IMR-90 (cell line): ENCODE measurements around the gene PRPF6. TPM values are rescaled to one million over a fixed set of nuclear protein-coding genes. Genes with fewer than 3 reads are reported as not detected.

Experiments
- ATAC-seq: fragments of 200-7000 bp; cut with Tn5 transposase; 2 replicates; pipeline ENCODE4 v1.9.1; 2020; ENCODE audit warnings: low read depth, mild to moderate bottlenecking, moderate library complexity
- BruUV-seq: library from RNA; stranded (reverse); fragments of 400-500 nt; replicated peaks from 2 replicates; lab custom pipeline; 2021; lab: Mats Ljungman, UMichigan
- CTCF ChIA-PET: fragments of 300-600 bp; formaldehyde crosslinking; extraction: SDS; loops from one replicate; lab custom pipeline; 2021; ENCODE audit warnings: antibody characterized with exemption; lab: Yijun Ruan, JAX
- POLR2A ChIA-PET: fragments of 300-600 bp; sonication (Branson Sonifier 250); formaldehyde crosslinking; loops from one replicate; lab custom pipeline; 2022; ENCODE audit warnings: antibody characterized with exemption; ENCODE audit not compliant: unreplicated experiment; lab: Charles Lee
- DNase-seq: peaks from one replicate; pipeline ENCODE4 v3.0.0; 2013
- H2AFZ ChIP-seq: replicated peaks from 2 replicates; pipeline ENCODE3; 2013; ENCODE audit warnings: low read length, mild to moderate bottlenecking; ENCODE audit not compliant: poor library complexity
- H2AK5ac ChIP-seq: 2 replicates; pipeline ENCODE4 v1.6.1; 2013; ENCODE audit warnings: low read depth, low read length, inconsistent platforms
- H2AK9ac ChIP-seq: replicated peaks from 2 replicates; pipeline ENCODE3; 2013; ENCODE audit warnings: mild to moderate bottlenecking, low read depth, low read length, moderate library complexity; ENCODE audit not compliant: poor library complexity
- H2BK120ac ChIP-seq: 2 replicates; pipeline ENCODE4 v1.6.1; 2013; ENCODE audit warnings: low read depth, low read length, inconsistent platforms
- H2BK15ac ChIP-seq: 3 replicates; pipeline ENCODE4 v1.6.1; 2013; ENCODE audit warnings: low read depth, low read length, inconsistent platforms
- H2BK20ac ChIP-seq: 2 replicates; pipeline ENCODE4 v1.6.1; 2013; ENCODE audit warnings: low read depth, mild to moderate bottlenecking, inconsistent platforms, low read length, moderate library complexity
- H2BK5ac ChIP-seq: 2 replicates; pipeline ENCODE4 v1.6.1; 2013; ENCODE audit warnings: mild to moderate bottlenecking, low read depth, low read length, inconsistent platforms; ENCODE audit not compliant: poor library complexity, severe bottlenecking
- H3K14ac ChIP-seq: replicated peaks from 2 replicates; pipeline ENCODE4 v1.6.1; 2013; ENCODE audit warnings: low read depth, low read length, inconsistent platforms
- H3K18ac ChIP-seq: 2 replicates; pipeline ENCODE4 v1.6.1; 2013; ENCODE audit warnings: low read depth, low read length, control low read depth
- H3K23ac ChIP-seq: 2 replicates; pipeline ENCODE4 v1.6.1; 2013; ENCODE audit warnings: low read depth, low read length, inconsistent platforms
- H3K27ac ChIP-seq: 2 replicates; pipeline ENCODE4 v1.5.1; 2013; ENCODE audit warnings: mild to moderate bottlenecking, control low read depth, low read length; ENCODE audit not compliant: insufficient read depth
- H3K27me3 ChIP-seq: 2 replicates; pipeline ENCODE4 v1.6.1; 2013; ENCODE audit warnings: low read length; ENCODE audit not compliant: control insufficient read depth, insufficient read depth
- H3K36me3 ChIP-seq: 2 replicates; pipeline ENCODE4 v1.6.1; 2013; ENCODE audit warnings: low read length, mixed read lengths; ENCODE audit not compliant: control insufficient read depth, insufficient read depth
- H3K4ac ChIP-seq: 2 replicates; pipeline ENCODE4 v1.6.1; 2013; ENCODE audit warnings: low read depth, low read length, inconsistent platforms
- H3K4me1 ChIP-seq: 2 replicates; pipeline ENCODE4 v1.6.1; 2013; ENCODE audit warnings: low read length, mixed read lengths; ENCODE audit not compliant: control insufficient read depth, insufficient read depth
- H3K4me2 ChIP-seq: 2 replicates; pipeline ENCODE4 v1.6.1; 2013; ENCODE audit warnings: low read depth, mild to moderate bottlenecking, control low read depth, low read length, moderate library complexity
- H3K4me3 ChIP-seq: 2 replicates; pipeline ENCODE4 v1.5.1; 2013; ENCODE audit warnings: low read depth, mild to moderate bottlenecking, control low read depth, low read length, moderate library complexity; ENCODE audit not compliant: insufficient read depth
- H3K56ac ChIP-seq: 2 replicates; pipeline ENCODE4 v1.6.1; 2013; ENCODE audit warnings: low read length, inconsistent platforms; ENCODE audit not compliant: insufficient read depth; ENCODE audit errors: extremely low read depth
- H3K79me1 ChIP-seq, 2 experiments: 2 replicates each; pipeline ENCODE4 v1.6.1; 2013; ENCODE audit warnings: low read length in 2 of 2, inconsistent platforms in 1 of 2, low read depth in 1 of 2
- H3K9ac ChIP-seq: 2 replicates; pipeline ENCODE4 v1.6.1; 2013; ENCODE audit warnings: low read depth, low read length, control low read depth
- H3K9me1 ChIP-seq: 2 replicates; pipeline ENCODE4 v1.6.1; 2013; ENCODE audit warnings: low read length, inconsistent platforms; ENCODE audit not compliant: insufficient read depth
- H3K9me3 ChIP-seq: 2 replicates; pipeline ENCODE4 v1.6.1; 2013; ENCODE audit warnings: low read length; ENCODE audit not compliant: control insufficient read depth, insufficient read depth
- H4K20me1 ChIP-seq: 2 replicates; pipeline ENCODE4 v1.6.1; 2013; ENCODE audit warnings: low read length, inconsistent platforms; ENCODE audit not compliant: insufficient read depth
- H4K5ac ChIP-seq: 2 replicates; pipeline ENCODE4 v1.6.1; 2013; ENCODE audit warnings: mild to moderate bottlenecking, low read depth, low read length, control low read depth
- H4K8ac ChIP-seq, 2 experiments: 2 replicates each; pipeline ENCODE4 v1.6.1; 2013; ENCODE audit warnings: low read depth in 2 of 2, low read length in 2 of 2, control low read depth in 1 of 2, inconsistent platforms in 1 of 2
- H4K91ac ChIP-seq: 2 replicates; pipeline ENCODE4 v1.6.1; 2013; ENCODE audit warnings: low read depth, low read length, inconsistent platforms; ENCODE audit not compliant: insufficient read depth
- BHLHE40 ChIP-seq: fragments of 150-350 bp; IDR thresholded peaks from 2 replicates; pipeline ENCODE4 v1.6.1; 2016; ENCODE audit warnings: mild to moderate bottlenecking, low read depth, low read length
- CEBPB ChIP-seq: IDR thresholded peaks from 2 replicates; pipeline ENCODE4 v1.6.1; 2012; ENCODE audit warnings: low read depth, low read length, improper control_type of control experiment
- CHD1 ChIP-seq: IDR thresholded peaks from 2 replicates; pipeline ENCODE4 v1.6.1; 2012; ENCODE audit warnings: low read depth, low read length, improper control_type of control experiment
- FOS ChIP-seq: fragments of 150-350 bp; IDR thresholded peaks from 2 replicates; pipeline ENCODE4 v1.6.1; 2016; ENCODE audit warnings: low read depth, low read length
- MAFK ChIP-seq: IDR thresholded peaks from 2 replicates; pipeline ENCODE4 v1.6.1; 2012; ENCODE audit warnings: low read depth, low read length, improper control_type of control experiment
- MXI1 ChIP-seq: IDR thresholded peaks from 2 replicates; pipeline ENCODE4 v1.6.1; 2012; ENCODE audit warnings: low read depth, mild to moderate bottlenecking, low read length, moderate library complexity, borderline replicate concordance
- NFE2L2 ChIP-seq: fragments of 150-350 bp; IDR thresholded peaks from 2 replicates; pipeline ENCODE4 v1.6.1; 2016; ENCODE audit warnings: low read depth, mild to moderate bottlenecking, low read length
- POLR2A ChIP-seq: IDR thresholded peaks from 2 replicates; pipeline ENCODE4 v1.6.1; 2012; ENCODE audit warnings: mild to moderate bottlenecking, low read depth, low read length
- RAD21 ChIP-seq: IDR thresholded peaks from 2 replicates; pipeline ENCODE4 v1.6.1; 2012; ENCODE audit warnings: low read length, improper control_type of control experiment
- SMC3 ChIP-seq: fragments of 150-350 bp; IDR thresholded peaks from 2 replicates; pipeline ENCODE4 v1.6.1; 2016; ENCODE audit warnings: low read depth, mild to moderate bottlenecking, antibody characterized with exemption, low read length, moderate library complexity
- WGBS, 2 experiments: methylation state at CpG; one replicate each; pipeline versions ENCODE4 v1.1.5 to v1.1.7; 2013; ENCODE audit warnings: missing lambda C conversion rate in 2 of 2; ENCODE audit not compliant: insufficient read length in 1 of 2; ENCODE audit errors: extremely low coverage in 2 of 2; 5-methylcytosine and 5-hydroxymethylcytosine counted together
- dilution Hi-C: fragments of 300-500 bp; cut with HindIII; formaldehyde crosslinking; loops from one replicate; pipeline ENCODE4 v1.14.3; 2018; ENCODE audit warnings: low sequenced_read_pairs; ENCODE audit not compliant: unreplicated experiment
- in situ Hi-C: fragments of 300-500 bp; cut with MboI; formaldehyde crosslinking; loops from 3 replicates; pipeline ENCODE4 v1.14.3; 2019; ENCODE audit warnings: low sequenced_read_pairs, inconsistent platforms, mixed read lengths
- intact Hi-C: fragments of 100-400 bp; cut with micrococcal nuclease; formaldehyde crosslinking; loops from 2 replicates; pipeline ENCODE4 v1.10.0; 2022
- polyA plus RNA-seq, 3 experiments: library from polyadenylated mRNA; depleted of rRNA; stranded (reverse); fragments of >200 nt; gene quantifications; 2 replicates each; pipeline ENCODE4 v1.2.3, GENCODE V29; 2012; ENCODE audit warnings: low replicate concordance in 1 of 3
- total RNA-seq: library from RNA; depleted of rRNA; stranded (reverse); fragments of >200 nt; gene quantifications from 2 replicates; pipeline ENCODE4 v1.2.3, GENCODE V29; 2012
- TF ChIP-seq, protein P1 (sequence below): conservative IDR thresholded peaks from 2 replicates; pipeline ENCODE4 v1.5.1; 2012; ENCODE audit warnings: mild to moderate bottlenecking, low read depth, low read length, improper control_type of control experiment
- TF ChIP-seq, protein P2 (sequence below): fragments of 150-350 bp; IDR thresholded peaks from 2 replicates; pipeline ENCODE4 v1.6.1; 2017; ENCODE audit warnings: mild to moderate bottlenecking, antibody characterized with exemption, low read length, low read depth

Gene PRPF6
- total and polyA plus RNA-seq, 2 of the 4 experiments (the other 2 are of a cell fraction) = 43.5 to 71.3 TPM

GRCh38 chr20:64035933-64036345, 55.0 kb downstream of the PRPF6 start, which contains the start of gene C20orf204:
TSS of gene C20orf204 (plus strand) at chr20:64036182. CDS start at chr20:64036324, 142 bp downstream.
- Histone ChIP-seq H3K27me3 (peaks cover 29% of the 10 kb centered on the region), H3K18ac (no peak within 1 kb of the TSS), H3K36me3 (peaks cover 22% of the 10 kb centered on the region), H2BK15ac (no peak within 1 kb of the TSS), H2AK5ac (no peak within 1 kb of the TSS), H4K91ac (no peak within 1 kb of the TSS), H2AFZ (no peak within 1 kb of the TSS), H3K4me2 (no peak within 1 kb of the TSS), H4K5ac (no peak within 1 kb of the TSS), H3K23ac (no peak within 1 kb of the TSS), H3K79me1 (no peaks in the 10 kb centered on the region), H2AK9ac (peak within 1 kb of the TSS; percentile 59), H3K4me3 (no peak within 1 kb of the TSS), H3K27ac (no peak within 1 kb of the TSS), H3K14ac (no peak within 1 kb of the TSS), H3K56ac (no peak within 1 kb of the TSS), H2BK20ac (no peak within 1 kb of the TSS), H2BK5ac (no peak within 1 kb of the TSS), H4K20me1 (peaks cover 5% of the 10 kb centered on the region; the same call in 1 of the 2 replicates), H2BK120ac (no peak within 1 kb of the TSS), H4K8ac (no peak within 1 kb of the TSS), H3K9me1 (no peaks in the 10 kb centered on the region), H3K9me3 (no peaks in the 10 kb centered on the region), H3K4me1 (peaks cover 4% of the 10 kb centered on the region; the same call in 1 of the 2 replicates), H3K9ac (no peak within 1 kb of the TSS), H3K4ac (no peak within 1 kb of the TSS)
- ChIA-PET POLR2A (no interaction called here), CTCF (no interaction called here)
- in situ Hi-C loops (no loop called here), intact Hi-C loops (no loop called here), dilution Hi-C loops (no loop called here)
- no TSS peak for BruUV-seq
- ATAC-seq (no peak), DNase-seq (no peak)
- 83% methylated on average over 2 of the region's 10 CpGs; no CpG with 5 or more reads in 1 of the 2 experiments for WGBS, 2 experiments
- TF ChIP-seq, protein P1, sequence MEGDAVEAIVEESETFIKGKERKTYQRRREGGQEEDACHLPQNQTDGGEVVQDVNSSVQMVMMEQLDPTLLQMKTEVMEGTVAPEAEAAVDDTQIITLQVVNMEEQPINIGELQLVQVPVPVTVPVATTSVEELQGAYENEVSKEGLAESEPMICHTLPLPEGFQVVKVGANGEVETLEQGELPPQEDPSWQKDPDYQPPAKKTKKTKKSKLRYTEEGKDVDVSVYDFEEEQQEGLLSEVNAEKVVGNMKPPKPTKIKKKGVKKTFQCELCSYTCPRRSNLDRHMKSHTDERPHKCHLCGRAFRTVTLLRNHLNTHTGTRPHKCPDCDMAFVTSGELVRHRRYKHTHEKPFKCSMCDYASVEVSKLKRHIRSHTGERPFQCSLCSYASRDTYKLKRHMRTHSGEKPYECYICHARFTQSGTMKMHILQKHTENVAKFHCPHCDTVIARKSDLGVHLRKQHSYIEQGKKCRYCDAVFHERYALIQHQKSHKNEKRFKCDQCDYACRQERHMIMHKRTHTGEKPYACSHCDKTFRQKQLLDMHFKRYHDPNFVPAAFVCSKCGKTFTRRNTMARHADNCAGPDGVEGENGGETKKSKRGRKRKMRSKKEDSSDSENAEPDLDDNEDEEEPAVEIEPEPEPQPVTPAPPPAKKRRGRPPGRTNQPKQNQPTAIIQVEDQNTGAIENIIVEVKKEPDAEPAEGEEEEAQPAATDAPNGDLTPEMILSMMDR = no peak
- TF ChIP-seq RAD21 = no peak
- TF ChIP-seq CEBPB = no peak
- no peak for TF ChIP-seq NFE2L2
- TF ChIP-seq CHD1 = no peak
- TF ChIP-seq BHLHE40 = no peak
- no peak for TF ChIP-seq SMC3
- TF ChIP-seq FOS = no peak
- TF ChIP-seq, protein P2, sequence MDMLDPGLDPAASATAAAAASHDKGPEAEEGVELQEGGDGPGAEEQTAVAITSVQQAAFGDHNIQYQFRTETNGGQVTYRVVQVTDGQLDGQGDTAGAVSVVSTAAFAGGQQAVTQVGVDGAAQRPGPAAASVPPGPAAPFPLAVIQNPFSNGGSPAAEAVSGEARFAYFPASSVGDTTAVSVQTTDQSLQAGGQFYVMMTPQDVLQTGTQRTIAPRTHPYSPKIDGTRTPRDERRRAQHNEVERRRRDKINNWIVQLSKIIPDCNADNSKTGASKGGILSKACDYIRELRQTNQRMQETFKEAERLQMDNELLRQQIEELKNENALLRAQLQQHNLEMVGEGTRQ = no peak
- TF ChIP-seq MAFK = no peak
- no peak for TF ChIP-seq MXI1
- no peak for TF ChIP-seq POLR2A
